ENCODE measurements around the gene ANKRD18A.
"Not testable (repeated sequence)": the region's sequence is repeated elsewhere in the genome, so short reads cannot be mapped to it uniquely, and the experiment has no call there.

Gene ANKRD18A

GRCh38 chr9:38629511-38629910 is 9.1 kb upstream of the ANKRD18A start:
- no peak for TF ChIP-seq CTCF (IDR thresholded peaks at IDR 0.05; ENCODE audit: control extremely low read depth, extremely low read depth, low read depth, missing control alignments)
- DNase-seq (ENCODE audit: extremely low spot score) = no peak
- POLR2A ChIA-PET = no interaction called here
- CTCF ChIA-PET = no interaction called here

- DNase-seq (ENCODE audit: extremely low spot score) = no peak
- POLR2A ChIA-PET = no interaction called here
- CTCF ChIA-PET = no interaction called here
- TF ChIP-seq CTCF (IDR thresholded peaks at IDR 0.05; ENCODE audit: control extremely low read depth, extremely low read depth, low read depth, missing control alignments) = no peak
Measured at GRCh38 chr9:38626006-38626405, 5.6 kb upstream of the ANKRD18A start.

- POLR2A ChIA-PET = no interaction called here
- DNase-seq (ENCODE audit: extremely low spot score) = no peak
- CTCF ChIA-PET = interaction anchor here (2.7 to 3.9 kb wide), 2 partner anchors 19 to 84 kb away, joined by 17 to 21 read pairs; no protein-coding TSS in a partner anchor
- TF ChIP-seq CTCF (IDR thresholded peaks at IDR 0.05; ENCODE audit: control extremely low read depth, extremely low read depth, low read depth, missing control alignments) = no peak
Measured at GRCh38 chr9:38622951-38623350, 2.6 kb upstream of the ANKRD18A start.

GRCh38 chr9:38622288-38622674 is 1.9 kb upstream of the ANKRD18A start:
- CTCF ChIA-PET = interaction anchor here (1.7 to 3.9 kb wide), 3 partner anchors 20 to 85 kb away, joined by 4 to 21 read pairs (median 17); no protein-coding TSS in a partner anchor
- TF ChIP-seq CTCF (IDR thresholded peaks at IDR 0.05; ENCODE audit: control extremely low read depth, extremely low read depth, low read depth, missing control alignments) = no peak
- no peak for DNase-seq (ENCODE audit: extremely low spot score)
- POLR2A ChIA-PET = no interaction called here

GRCh38 chr9:38621434-38622287 is 1.3 kb upstream of the ANKRD18A start:
- TF ChIP-seq CTCF (IDR thresholded peaks at IDR 0.05; ENCODE audit: control extremely low read depth, extremely low read depth, low read depth, missing control alignments) = no peak
- ChIA-PET POLR2A (no interaction called here), CTCF (interaction anchor here (0.8 to 3.9 kb wide), 4 partner anchors 21 to 85 kb away, joined by 3 to 21 read pairs (median 10); no protein-coding TSS in a partner anchor)
- DNase-seq (ENCODE audit: extremely low spot score) = no peak

GRCh38 chr9:38619556-38620447 is 594 bp downstream of the ANKRD18A start:
- ChIA-PET POLR2A (no interaction called here), CTCF (interaction anchor here (0.9 to 3.9 kb wide), 2 partner anchors 12 to 87 kb away, joined by 3 to 21 read pairs; no protein-coding TSS in a partner anchor)
- DNase-seq (ENCODE audit: extremely low spot score) = no peak
- TF ChIP-seq CTCF (IDR thresholded peaks at IDR 0.05; ENCODE audit: control extremely low read depth, extremely low read depth, low read depth, missing control alignments) = no peak

GRCh38 chr9:38598029-38598745 is 22.2 kb downstream of the ANKRD18A start:
- POLR2A ChIA-PET; DNase-seq (ENCODE audit: extremely low spot score); CTCF ChIA-PET: not testable (repeated sequence)

GRCh38 chr9:38595117-38595516 is 25.3 kb downstream of the ANKRD18A start:
- DNase-seq (ENCODE audit: extremely low spot score); POLR2A ChIA-PET; CTCF ChIA-PET: not testable (repeated sequence)

- DNase-seq (ENCODE audit: extremely low spot score); CTCF ChIA-PET; POLR2A ChIA-PET: not testable (repeated sequence)
Measured at GRCh38 chr9:38591346-38592063, 28.9 kb downstream of the ANKRD18A start.

Data from GM10248 (cell line).